Jurkat, Clone E6-1 (cell line): Measurements from ENCODE around the gene CIRBP.

Source experiments
- DNase-seq: peaks from one replicate; pipeline ENCODE4 v3.0.0-alpha.2; 2011; ENCODE audit warnings: low read depth, low spot score
- H3K4me3 ChIP-seq: 2 replicates; pipeline ENCODE4 v1.5.1; 2011; ENCODE audit warnings: mild to moderate bottlenecking, low read length, control low read depth, moderate library complexity

CIRBP gene

DNA sequence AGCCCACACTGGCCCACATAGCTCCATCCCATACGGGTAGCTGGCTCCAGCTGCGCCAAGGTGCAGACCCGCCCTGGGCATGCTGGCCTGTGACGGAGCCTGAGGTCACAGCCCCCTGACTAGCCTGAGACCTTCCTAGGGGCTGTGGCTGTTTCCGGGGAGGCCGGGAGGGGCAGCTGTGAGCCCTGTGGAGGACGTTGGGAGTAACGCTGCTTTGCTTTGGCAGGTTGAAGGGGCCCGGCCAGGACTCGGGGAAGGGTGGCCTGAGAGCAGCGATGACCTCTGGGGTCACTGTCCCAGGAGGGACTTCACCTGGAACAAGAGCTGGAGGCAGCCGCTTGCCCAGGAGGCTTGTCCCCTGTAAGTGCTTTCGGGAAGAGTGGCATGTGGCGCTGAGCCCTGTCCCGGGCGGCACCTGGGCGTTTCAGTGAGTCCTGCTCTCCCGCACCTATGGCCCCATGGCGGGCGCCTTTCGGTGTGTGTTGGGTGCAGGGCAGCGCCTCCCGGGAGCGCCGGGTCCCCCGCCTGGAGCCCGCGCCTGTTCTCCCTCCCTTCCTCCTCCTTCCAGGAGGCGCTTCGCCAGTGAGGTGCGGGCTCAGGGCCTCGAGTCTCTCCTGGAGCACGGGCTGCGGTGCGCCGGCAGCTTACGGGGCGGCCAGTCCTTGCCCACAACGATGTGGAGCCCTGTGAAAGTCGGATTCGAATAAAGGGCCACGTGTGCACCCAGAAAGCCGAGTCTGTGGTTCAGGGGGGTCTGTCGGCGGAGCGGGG lies 5.1 kb downstream of the CIRBP start:
- no peak for DNase-seq

DNA sequence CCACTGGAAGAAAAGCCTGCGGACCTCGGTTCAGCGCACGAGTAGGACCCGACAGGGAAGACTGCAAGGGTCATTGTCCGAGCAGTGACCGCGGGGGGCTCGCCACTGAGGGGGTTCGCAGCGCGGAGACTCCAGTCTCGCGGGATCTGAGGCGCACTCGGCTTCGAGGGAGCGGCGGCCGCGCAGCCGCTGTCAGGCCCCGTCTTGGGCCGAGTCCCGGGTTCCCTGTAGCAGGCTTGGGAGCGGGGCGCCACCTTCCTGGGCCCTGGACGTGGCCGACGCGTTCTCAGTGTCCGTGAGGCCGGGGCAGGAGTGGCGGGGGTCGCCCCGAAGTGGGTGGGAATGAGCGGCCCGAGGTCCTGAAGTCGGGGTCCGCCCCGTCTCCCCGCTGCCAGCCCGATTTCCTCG lies 5.7 kb downstream of the CIRBP start:
- peak overlapping the region; percentile 60 for H3K4me3 ChIP-seq
- DNase-seq, result no peak

More for the DNA sequence above, 5.1 kb downstream of the CIRBP start:
- H3K4me3 ChIP-seq, result peak overlapping the region; percentile 60

DNA sequence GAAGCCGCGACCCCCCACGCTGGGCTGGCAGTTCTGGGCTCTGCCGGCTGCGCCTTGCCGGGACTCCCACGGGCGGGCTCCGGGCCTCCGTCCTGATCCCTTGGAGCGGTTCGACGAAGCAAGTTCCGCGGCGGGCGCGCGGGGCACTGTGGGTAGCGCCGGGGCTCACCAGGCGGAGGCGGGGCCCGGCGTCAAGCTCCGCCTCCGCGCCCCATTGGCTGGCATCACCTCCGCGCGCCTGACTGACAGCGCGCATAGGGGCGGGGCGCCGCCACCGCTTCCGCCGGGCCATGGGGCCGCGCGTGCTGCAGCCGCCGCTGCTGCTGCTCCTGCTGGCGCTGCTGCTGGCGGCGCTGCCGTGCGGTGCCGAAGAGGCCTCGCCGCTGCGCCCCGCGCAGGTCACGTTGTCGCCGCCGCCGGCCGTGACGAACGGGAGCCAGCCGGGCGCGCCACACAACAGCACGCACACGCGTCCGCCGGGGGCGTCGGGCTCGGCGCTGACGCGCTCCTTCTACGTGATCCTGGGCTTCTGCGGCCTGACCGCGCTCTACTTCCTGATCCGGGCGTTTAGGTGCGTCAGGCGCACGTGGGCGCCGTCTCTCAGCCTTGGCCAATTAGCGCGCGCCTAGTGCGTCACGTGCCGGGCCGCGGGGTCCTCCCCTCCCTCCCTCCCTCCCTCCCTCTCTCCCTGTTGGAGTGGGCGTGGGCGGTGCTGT lies 6.3 kb downstream of the CIRBP start, which contains the start of gene FAM174C:
Gene FAM174C, plus strand, starts transcription at position 271 of the 716 bp plus-strand sequence. Its CDS starts 20 bp downstream, at position 291.
- peak within 1 kb of the TSS; percentile 88 for H3K4me3 ChIP-seq
- DNase-seq, result peak; percentile 96

DNA sequence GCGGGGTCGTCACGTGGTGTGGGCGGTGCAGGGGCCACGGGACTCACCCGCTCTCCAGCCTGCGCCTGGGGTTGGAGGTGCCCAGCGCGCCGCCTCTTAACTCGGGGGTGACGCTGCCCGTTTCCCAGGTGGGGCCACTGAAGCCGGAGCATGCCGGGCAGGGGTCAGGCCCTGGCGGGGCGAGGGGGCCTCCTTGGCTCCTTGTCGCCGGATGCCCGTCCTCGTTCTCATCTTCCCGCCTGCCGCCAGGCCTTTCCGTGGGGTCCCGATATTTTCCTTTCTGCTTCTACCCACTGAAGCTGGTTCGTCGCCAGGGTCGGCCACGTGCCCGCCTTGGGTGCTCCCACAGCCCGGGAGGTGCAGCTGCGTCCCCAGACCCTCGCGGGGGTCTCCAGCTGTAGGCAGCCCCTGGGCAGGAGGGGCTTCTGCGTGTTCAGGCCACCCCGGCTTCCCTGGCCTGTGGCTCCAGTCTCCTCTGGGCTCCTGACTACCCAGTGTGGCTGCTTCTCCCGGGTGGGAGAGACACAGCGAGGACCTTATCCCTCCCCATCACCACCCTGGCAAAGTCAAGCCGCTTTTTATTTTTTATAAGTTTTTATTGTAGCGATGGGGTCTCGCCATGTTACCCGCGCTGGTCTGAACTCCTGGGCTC lies 7.0 kb downstream of the CIRBP start:
- peak overlapping the region; percentile 88 for H3K4me3 ChIP-seq

DNA sequence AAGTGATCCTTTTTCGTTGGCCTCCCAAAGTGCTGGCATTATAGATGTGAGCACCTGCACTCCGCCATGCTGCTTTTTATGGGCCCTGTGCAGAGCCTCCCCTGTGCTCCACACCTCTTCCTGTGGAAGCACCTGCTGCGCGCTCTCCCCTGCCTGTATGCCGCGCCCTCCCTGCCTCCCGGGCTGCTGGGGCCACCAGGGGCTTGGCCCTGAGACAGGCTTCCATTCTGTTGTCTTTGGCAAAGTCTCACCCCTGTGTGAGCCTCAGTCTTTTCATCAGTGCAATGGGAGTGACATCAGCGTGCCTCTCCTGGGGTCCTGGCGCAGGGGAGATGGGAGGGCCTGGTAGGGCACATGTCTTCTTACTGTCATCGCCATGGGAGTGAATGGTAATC lies 7.5 kb downstream of the CIRBP start:
- H3K4me3 ChIP-seq, result peak overlapping the region; percentile 88
- DNase-seq, result no peak

More for the DNA sequence above, 7.0 kb downstream of the CIRBP start:
- no peak for DNase-seq

DNA sequence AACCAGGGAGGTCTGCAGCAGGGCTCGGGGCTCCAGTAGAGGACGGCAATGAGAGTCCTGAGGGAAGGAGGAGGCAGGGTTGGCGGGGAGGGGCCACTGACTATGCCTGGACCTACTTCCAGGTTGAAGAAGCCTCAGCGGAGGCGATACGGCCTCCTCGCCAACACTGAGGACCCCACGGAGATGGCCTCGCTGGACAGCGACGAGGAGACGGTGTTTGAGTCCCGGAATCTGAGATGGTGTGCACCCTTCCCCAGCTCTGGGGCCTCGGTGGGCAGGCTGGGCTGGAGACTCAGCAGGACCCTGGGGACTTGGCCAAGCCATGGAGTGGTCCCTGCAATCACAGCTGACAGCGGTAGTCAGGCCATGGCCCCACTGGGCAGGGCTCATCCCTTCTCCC lies 7.9 kb downstream of the CIRBP start:
- DNase-seq, result no peak
- H3K4me3 ChIP-seq, result peak overlapping the region; percentile 88

DNA sequence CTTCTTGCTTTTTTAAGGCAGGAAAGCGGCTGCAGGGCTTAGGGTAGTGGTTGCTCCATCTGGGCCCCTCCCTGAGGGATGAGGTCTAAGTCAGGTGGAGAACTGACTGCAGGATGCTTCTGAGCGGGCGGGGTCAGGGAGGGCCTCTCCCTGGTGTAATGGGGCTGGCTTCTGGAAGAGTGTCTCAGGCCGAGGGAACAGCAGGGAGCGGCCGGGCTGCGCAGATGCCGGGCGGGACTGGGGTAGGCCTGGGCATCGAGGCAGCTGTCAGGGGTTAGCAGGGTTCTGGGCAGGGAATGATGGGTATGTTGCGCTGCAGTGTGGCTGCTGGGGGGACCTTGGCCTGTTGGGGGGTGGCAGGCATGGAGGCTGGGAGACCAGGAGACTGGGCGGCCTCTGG lies 8.9 kb downstream of the CIRBP start:
- no peak for DNase-seq

DNA sequence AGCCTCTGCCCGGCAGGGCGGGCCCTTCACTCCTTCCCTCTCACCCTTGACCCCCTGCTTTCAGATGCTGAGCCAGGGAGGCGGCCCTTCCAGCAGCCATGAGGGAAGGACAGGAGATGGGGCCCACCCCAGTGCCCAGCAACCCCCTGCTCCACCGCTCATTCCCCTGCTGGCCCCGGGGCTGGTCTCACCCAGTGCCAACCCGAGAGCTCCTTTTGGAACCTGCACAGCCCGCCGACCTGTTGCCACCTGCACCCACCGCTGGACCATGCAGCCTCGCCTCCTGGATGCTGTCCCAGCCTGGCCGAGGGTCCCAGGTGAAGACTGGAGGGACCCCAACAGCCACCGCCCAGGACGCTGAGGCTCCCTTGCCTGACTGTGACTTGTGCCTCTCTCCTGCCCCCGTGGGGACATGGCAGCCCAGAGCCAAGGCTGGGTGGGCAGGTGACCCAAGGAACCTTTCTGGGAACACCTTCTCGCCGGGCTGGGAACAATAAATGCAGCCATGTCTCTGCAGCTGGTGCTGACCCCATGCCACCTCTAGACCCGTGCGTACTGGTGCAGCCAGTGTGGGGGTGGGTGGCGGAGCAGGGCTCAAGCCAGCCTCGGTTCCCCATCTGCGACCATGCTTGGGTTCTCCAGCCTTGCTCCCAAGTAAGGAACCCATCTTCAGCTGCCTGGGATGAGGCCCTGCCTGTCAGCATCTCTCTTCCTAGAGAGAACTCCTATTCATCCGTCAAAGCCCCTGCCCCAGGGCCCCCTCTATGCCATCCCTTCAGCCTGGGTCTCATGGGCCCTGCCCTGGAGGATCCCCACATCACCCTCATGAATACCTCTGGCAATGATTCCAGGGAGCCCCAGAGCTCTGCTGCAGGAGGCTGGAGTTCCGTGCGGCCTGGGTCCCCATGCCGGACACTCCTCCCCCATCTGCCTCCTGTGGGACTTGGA lies 9.9 kb downstream of the CIRBP start:
- no peak overlapping the region for H3K4me3 ChIP-seq
- no peak for DNase-seq

More for the DNA sequence above, 8.9 kb downstream of the CIRBP start:
- no peak overlapping the region for H3K4me3 ChIP-seq

DNA sequence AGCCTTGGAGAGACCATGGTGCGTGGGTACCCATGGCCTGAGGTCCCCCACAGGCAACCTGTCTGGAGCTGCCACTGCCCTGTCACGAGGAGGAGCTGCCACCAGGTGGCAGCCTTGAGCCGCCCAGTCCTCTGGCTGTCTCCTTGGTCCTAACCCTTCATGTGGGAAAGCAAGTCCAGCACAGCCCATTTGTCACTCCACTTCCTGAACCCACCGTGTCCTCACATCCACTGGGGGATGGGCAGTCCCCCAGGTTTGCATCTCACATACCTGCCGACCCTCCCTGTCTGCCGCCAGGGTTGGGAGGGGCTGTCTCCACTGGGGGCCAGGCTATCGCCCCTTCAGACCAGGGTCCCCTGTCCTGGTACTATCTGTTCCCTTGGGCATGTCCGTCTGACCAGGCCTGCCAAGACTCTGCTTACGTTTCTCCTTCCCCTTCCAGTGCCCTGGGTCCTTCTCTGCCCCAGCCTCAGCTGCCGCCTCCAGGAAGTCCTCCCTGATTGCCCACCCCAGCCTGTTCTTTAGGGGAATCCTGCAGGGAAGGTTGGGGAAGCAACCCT lies 10.7 kb downstream of the CIRBP start:
- DNase-seq, result peak; percentile 62
- H3K4me3 ChIP-seq, result no peak overlapping the region

DNA sequence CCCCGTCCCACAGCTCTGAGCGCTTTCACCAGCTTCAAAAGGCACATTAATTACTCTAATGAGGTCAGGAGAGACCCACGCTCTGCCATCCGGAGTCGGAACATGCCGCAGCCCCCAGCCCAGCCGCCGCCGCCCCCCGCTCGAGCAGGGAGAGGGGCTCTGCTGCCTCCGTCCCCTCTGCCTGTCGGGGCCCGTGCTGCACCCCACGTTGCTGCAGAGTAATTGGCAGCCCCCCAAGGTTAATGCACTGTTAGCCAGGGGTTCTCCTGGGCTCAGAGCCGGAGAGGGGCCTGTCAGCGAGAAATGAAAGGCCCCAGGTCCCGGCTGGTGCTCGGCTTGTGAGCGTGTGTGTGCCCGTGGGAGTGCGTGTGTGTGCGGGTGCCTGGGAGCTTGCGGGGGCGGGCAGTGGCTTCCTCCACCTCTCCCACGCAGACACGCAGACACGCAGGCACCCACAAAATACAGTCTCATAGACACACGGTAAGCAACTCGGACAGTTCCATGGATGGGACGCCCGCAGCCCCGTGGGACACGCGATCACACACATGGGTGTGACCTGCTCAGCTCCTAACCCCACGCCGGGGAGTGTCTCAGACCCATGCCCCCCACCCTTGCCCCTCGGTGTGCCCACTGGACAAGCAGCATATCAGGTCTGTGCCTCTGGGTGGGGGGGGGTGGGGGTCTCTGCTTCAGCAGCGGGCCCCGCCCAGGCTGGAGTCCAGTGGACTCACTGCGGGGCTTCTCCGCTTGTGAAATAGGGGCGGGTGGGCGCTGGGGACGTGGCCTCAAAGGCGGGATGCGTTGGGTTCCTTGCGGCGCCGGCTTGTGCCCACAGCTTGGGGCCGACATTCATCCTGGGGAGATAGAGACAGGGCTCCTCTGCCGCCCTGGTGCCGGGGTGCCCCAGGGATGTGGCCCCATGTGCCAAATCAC lies 11.8 kb downstream of the CIRBP start:
- no peak for DNase-seq
- H3K4me3 ChIP-seq, result no peak overlapping the region

DNA sequence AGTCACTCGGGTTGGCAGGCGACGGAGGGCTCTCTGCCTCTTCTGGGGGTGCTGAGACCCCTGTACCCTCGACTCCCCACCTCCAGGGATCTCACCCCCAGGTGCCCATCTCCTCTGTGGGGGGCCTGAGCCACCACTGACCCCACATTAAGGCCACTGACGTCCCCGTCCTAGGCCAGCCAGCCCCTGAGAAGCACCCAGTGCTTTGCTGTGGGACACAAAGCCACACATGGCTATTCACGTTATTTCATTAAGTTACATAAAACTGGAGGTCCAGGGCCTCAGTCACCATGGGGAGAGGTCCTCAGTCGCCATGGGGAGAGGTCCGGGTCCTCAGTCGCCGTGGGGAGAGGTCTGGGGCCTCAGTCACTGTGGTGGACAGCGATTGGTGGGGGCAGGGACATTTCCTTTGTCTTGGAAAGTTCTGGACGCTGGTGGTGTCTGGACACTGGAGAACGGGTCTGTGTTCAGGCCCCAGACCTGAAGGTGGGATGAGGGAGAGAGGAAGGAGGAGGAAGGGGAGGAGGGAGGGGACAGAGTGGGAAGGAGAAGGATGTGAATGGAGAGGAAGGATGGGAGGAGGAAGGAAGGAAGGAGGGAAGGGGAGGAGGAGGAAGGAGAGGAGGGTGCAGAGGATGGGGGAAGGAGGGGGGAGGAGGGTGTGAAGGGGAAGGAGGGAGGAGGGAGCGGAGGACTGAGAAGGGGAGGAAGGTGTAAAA lies 12.6 kb downstream of the CIRBP start:
- no peak for DNase-seq
- H3K4me3 ChIP-seq, result no peak overlapping the region

DNA sequence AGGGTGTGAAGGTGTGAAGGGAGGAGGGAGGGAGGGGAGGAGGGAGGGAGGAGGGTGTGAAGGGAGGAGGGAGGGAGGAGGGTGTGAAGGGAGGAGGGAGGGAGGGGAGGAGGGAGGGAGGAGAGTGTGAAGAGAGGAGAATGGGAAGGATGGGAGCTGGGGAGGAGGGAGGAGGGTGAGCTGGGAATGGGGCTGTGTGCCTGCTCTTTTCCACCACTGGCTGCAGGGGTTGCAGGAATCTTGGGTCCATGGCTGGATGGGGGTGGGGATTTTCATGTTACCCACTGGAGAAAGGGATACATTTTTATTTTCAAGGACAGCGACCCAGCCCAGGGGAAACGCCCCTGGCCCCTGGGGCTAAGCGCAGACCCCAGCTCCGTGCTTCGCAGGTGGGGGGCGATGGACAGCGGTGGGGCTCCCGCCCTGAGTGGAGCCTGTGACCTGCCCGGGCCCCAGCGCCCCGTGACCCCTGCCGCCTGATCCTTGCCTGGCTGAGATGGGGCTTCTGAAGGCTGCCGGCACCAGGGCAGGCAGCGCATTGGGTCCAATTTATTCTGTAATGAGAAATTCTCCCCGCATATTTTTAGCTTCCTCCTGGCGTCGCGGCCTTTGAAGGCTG lies 13.6 kb downstream of the CIRBP start:
- DNase-seq, result no peak
- H3K4me3 ChIP-seq, result no peak overlapping the region

DNA sequence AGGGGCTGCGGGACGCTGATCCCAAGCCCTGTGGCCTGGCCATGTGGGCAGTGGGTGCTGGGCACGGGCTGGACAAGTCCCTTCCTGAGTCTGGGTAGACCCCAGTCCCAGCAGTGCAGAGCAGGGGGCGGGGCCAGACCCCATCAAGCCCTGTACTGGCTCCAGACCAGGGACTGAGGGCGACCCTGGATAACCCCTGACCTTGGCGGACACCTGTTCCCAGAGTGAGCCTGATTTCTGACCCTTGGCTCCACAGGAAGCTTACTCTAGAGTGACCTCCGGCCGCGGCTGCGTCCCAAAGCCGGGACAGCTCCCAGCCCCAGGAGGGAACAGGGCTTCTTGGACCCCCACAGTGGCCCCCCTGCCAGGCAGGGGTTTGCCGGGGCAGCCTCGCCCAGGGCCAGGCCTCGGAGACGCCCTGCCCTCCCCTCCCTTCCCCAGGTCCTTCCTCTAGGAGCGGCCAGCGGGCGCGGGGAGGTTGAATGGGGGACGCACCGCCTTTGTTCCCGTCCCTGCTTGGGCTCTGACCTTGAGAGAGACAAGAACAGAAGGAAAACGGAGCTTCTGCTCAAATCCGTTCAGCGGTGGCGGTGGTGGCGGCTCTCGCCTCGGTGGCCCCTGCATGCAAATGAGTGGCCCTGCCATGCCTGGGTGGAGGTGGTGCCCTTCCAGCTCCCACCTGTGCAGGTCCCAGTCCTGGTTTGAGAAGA lies 14.2 kb downstream of the CIRBP start:
- H3K4me3 ChIP-seq, result no peak overlapping the region
- DNase-seq, result no peak

DNA sequence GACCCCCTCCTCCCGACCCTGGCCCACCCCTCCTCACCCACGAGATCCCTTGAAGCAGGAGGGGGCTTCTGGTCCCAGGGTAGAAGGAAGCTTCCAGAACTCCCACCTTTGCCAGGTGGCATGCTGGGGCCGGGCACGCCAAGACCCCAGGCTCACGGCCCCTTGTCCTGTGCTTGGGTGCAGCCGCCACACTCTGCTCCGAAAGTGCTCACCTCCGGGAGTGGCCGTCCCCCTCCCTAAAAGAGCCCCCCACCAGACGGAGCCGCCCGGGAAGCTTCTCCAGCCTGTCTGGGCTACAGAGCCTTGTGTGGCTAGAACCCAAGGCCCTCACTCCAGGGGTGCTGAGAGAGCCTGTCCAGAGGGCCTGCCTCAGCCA lies 14.8 kb downstream of the CIRBP start:
- no peak for DNase-seq
- no peak overlapping the region for H3K4me3 ChIP-seq

DNA sequence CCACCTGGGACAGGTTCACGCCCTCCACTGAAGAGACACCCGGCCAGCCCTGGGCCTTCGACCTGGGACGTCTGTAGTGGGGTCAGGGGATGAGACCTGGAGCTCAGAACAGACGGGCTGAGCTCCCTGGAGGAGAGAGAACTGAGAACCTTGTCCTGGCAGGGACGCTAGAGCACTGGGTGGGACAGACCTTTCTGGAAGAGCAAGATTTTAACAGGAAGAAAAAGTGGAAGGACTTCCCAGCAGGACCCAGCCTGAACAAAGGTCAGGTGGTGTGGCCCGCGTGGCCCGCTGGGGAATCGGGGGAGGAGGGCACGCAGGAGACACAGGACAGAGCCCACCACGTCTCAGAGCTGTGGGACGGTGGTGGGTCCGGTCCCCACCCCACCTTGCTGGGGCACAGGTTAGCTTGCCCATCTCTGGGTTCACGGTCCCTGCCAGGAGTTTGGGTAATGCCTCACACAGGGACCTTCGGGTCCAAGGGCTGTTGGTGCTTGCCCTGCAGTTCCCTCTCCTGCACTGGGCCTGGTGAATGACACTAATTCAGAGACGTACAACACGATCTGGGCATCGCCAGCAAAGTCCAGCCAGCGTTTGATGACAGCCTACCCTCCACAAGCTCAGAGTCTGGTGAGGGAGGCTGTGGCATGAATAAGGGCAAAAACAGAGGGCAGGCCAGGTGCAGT lies 15.3 kb downstream of the CIRBP start:
- no peak for DNase-seq
- H3K4me3 ChIP-seq, result no peak overlapping the region
